Memory B cell (primary cell): ENCODE results near the gene BTBD10.

ENCODE experiments used
- ATAC-seq: fragments of 150-1000 bp; cut with Tn5 transposase; 2 replicates; pipeline ENCODE4 v1.10.0; 2021; ENCODE audit warnings: low read depth, mild to moderate bottlenecking, moderate library complexity
- DNase-seq, 2 donors: peaks; one replicate each; pipeline ENCODE4 v3.0.0; 2022; ENCODE audit warnings: low spot score in 2 of 2
- H3K27ac Mint-ChIP-seq: one replicate; pipeline ENCODE4 v1.8.0; 2022; ENCODE audit warnings: mild to moderate bottlenecking, moderate library complexity, mixed read lengths
- H3K27me3 Mint-ChIP-seq: one replicate; pipeline ENCODE4 v1.8.0; 2022; ENCODE audit warnings: mixed read lengths
- H3K36me3 Mint-ChIP-seq: one replicate; pipeline ENCODE4 v1.8.0; 2022; ENCODE audit warnings: mild to moderate bottlenecking, mixed read lengths
- H3K4me1 Mint-ChIP-seq: one replicate; pipeline ENCODE4 v1.8.0; 2022; ENCODE audit warnings: mixed read lengths
- H3K4me3 Mint-ChIP-seq: one replicate; pipeline ENCODE4 v1.8.0; 2022; ENCODE audit warnings: mild to moderate bottlenecking, moderate library complexity, mixed read lengths
- H3K9me3 Mint-ChIP-seq: one replicate; pipeline ENCODE4 v1.8.0; 2022; ENCODE audit warnings: mixed read lengths

BTBD10 gene

GRCh38 chr11:13349046-13349445, 114.0 kb downstream of the BTBD10 start:
- Mint-ChIP-seq H3K9me3 (no peaks in the 10 kb centered on the region), H3K4me3 (no peak overlapping the region), H3K27me3 (no peaks in the 10 kb centered on the region), H3K36me3 (peaks cover 16% of the 10 kb centered on the region), H3K27ac (no peak overlapping the region), H3K4me1 (peaks cover 18% of the 10 kb centered on the region)
- DNase-seq (no peak), ATAC-seq (no peak)

- H3K9me3 Mint-ChIP-seq: no peaks in the 10 kb centered on the region
- ATAC-seq (no peak), DNase-seq (no peak)
- no peaks in the 10 kb centered on the region for H3K27me3 Mint-ChIP-seq
- H3K36me3 Mint-ChIP-seq: peaks cover 16% of the 10 kb centered on the region
- peak overlapping the region; percentile 38 for H3K4me3 Mint-ChIP-seq
- H3K4me1 Mint-ChIP-seq: peaks cover 22% of the 10 kb centered on the region
- peak overlapping the region; percentile 74 for H3K27ac Mint-ChIP-seq
These were observed 114.7 kb downstream of the BTBD10 start for GRCh38 chr11:13348305-13348704.

- H3K9me3 Mint-ChIP-seq: no peaks in the 10 kb centered on the region
- H3K27ac Mint-ChIP-seq: peak overlapping the region; percentile 74
- H3K36me3 Mint-ChIP-seq: peaks cover 16% of the 10 kb centered on the region
- peak overlapping the region; percentile 38 for H3K4me3 Mint-ChIP-seq
- ATAC-seq (no peak), DNase-seq (no peak)
- peaks cover 26% of the 10 kb centered on the region for H3K4me1 Mint-ChIP-seq
- no peaks in the 10 kb centered on the region for H3K27me3 Mint-ChIP-seq
These were observed 115.1 kb downstream of the BTBD10 start for GRCh38 chr11:13347901-13348300.

DNA sequence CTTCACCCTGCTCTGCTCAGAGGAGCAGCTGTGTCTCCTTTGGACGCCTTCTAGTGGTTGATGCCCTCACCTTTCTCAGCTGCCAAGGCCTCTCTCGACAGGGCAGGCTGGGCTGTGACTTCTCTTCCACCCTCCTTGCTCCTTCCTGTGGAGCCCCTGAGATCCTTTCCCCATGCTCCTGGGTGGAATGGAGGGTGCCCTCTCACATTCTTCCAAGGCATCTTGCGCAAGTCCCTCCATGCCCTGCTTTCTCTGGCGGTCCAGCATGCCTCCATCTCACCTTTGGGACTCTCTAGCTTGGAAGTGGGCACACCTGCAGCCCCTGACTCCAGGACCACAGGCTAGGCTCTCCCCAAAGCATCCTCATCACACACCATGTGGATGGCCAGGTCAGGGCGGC, 116.6 kb downstream of the BTBD10 start:
- Mint-ChIP-seq H3K4me3 (no peak overlapping the region), H3K4me1 (peaks cover 31% of the 10 kb centered on the region), H3K27me3 (no peaks in the 10 kb centered on the region), H3K36me3 (peaks cover 9% of the 10 kb centered on the region), H3K27ac (no peak overlapping the region), H3K9me3 (no peaks in the 10 kb centered on the region)
- no peak for DNase-seq
- no peak for ATAC-seq

GRCh38 chr11:13344818-13345217, 118.2 kb downstream of the BTBD10 start:
- H3K9me3 Mint-ChIP-seq: no peaks in the 10 kb centered on the region
- DNase-seq (no peak), ATAC-seq (no peak)
- H3K36me3 Mint-ChIP-seq: peaks cover 2% of the 10 kb centered on the region
- H3K4me1 Mint-ChIP-seq: peaks cover 44% of the 10 kb centered on the region
- no peaks in the 10 kb centered on the region for H3K27me3 Mint-ChIP-seq
- H3K27ac Mint-ChIP-seq: no peak overlapping the region
- H3K4me3 Mint-ChIP-seq: no peak overlapping the region

DNA sequence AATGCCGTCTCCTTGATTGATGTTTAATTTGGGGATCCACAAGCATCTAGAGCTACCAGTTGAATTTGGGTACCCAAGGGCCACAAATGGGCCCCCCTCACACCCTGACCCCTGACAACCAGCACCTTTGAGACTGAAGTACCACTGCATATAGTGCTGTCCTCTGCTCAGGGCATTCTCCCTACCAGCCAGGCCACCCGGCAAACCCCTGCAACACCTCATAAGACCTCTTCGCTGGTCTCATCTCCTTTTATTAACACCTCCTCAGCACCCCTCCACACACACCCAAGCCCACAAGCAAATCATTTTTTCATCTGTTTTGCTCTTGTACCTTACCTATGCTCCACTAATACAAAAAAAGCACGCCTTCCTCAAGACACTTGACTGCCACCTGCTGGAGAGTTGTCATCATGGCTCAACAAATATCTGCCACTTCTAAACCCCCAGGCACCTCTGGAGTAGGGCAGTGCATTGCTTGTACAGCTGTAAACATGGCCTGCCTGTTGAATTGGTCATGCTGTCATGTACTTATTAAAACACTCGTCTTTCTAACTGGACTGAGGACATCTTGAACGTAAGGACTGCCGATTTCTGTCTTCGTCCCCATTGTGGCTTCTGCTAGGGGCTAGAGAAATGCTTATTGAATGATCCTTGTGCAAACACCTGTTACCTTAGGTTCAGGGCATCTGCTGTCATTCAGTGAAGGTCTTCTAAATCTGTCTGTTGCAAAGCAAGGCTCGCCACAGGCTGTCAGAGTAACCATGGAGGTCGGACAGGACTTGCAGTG, 118.9 kb downstream of the BTBD10 start:
- no peak overlapping the region for H3K4me3 Mint-ChIP-seq
- no peaks in the 10 kb centered on the region for H3K9me3 Mint-ChIP-seq
- ATAC-seq (peak; percentile 63), DNase-seq (peak; percentile 60 to 62)
- H3K36me3 Mint-ChIP-seq: peaks cover 3% of the 10 kb centered on the region
- no peaks in the 10 kb centered on the region for H3K27me3 Mint-ChIP-seq
- peaks cover 51% of the 10 kb centered on the region for H3K4me1 Mint-ChIP-seq
- H3K27ac Mint-ChIP-seq: no peak overlapping the region

- no peaks in the 10 kb centered on the region for H3K9me3 Mint-ChIP-seq
- H3K4me1 Mint-ChIP-seq: peaks cover 46% of the 10 kb centered on the region
- no peak overlapping the region for H3K4me3 Mint-ChIP-seq
- H3K27ac Mint-ChIP-seq: no peak overlapping the region
- DNase-seq (no peak), ATAC-seq (peak; percentile 66)
- peaks cover 3% of the 10 kb centered on the region for H3K36me3 Mint-ChIP-seq
- H3K27me3 Mint-ChIP-seq: no peaks in the 10 kb centered on the region
These were observed 120.0 kb downstream of the BTBD10 start for GRCh38 chr11:13343067-13343466.

DNA sequence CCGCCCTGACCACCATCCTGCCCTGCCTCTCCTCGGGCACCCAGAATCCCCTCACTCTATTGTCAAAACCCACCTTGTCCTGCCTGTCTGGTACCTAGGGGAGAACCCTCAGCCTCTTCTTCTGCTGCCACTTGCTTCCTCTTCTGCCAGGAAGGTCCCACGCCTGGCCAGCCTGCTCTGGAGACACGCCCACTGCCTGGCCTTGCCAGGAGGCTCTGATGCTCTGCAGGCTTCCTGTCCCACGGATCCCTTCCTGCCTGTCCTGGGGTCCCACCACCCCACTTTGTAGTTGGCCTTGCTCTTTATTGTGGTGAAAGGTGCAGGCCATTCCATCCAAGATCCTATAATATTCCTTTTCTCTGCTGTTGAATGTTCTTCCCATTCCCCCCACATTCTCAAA, 122.0 kb downstream of the BTBD10 start:
- DNase-seq (no peak), ATAC-seq (no peak)
- Mint-ChIP-seq H3K9me3 (no peaks in the 10 kb centered on the region), H3K4me1 (peaks cover 40% of the 10 kb centered on the region), H3K27ac (peak overlapping the region; percentile 54), H3K27me3 (no peaks in the 10 kb centered on the region), H3K36me3 (peaks cover 3% of the 10 kb centered on the region), H3K4me3 (no peak overlapping the region)

DNA sequence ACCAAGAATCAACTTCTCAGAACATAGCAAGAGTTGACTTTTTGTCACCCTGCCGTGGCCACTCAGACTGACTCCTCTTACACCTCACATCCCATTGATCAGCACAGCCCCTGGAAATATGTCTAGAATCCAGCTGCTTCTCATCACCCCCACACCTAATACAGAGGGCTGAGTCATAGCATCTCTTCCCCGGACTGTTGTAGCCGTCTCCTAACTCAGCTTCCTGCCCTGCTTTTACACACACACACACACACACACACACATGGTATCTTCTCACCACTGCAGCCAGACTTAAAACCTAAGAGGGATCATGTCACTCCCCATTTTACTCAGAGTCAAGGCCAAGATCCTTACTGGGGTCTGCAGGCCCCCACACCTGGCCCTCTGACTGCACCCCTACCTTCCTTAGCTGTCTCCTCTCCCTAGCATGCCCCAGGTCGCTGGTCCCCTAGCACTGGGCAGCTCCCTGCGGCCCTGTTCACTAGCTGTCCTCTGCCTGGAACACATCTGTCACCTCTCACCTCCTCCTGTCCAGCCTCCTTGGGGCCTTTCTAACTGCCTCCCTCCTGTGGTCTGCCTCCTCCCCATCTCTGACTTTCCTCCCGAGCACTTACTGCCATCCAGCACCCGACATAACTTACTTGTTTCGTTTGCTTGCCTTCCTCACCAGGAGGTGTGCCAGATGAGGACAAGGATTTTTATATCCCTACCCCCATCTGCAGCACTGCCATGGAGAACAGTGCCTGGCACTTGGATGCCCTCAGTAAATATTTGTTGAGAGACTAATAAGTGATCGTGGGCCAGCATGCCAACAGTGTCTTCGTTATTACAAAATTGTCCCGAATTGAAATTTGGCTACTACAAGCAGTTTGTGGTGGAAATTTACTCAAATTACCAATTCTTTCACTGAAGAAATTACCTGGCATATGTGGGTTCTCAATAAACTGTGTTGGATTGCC, 123.5 kb downstream of the BTBD10 start:
- DNase-seq (no peak), ATAC-seq (no peak)
- H3K36me3 Mint-ChIP-seq: peaks cover 3% of the 10 kb centered on the region
- no peaks in the 10 kb centered on the region for H3K27me3 Mint-ChIP-seq
- H3K4me1 Mint-ChIP-seq: peaks cover 40% of the 10 kb centered on the region
- peak overlapping the region; percentile 2 for H3K4me3 Mint-ChIP-seq
- H3K27ac Mint-ChIP-seq: peak overlapping the region; percentile 58
- H3K9me3 Mint-ChIP-seq: no peaks in the 10 kb centered on the region

- H3K27me3 Mint-ChIP-seq: no peaks in the 10 kb centered on the region
- H3K27ac Mint-ChIP-seq: no peak overlapping the region
- ATAC-seq: no peak
- H3K4me3 Mint-ChIP-seq: no peak overlapping the region
- no peak for DNase-seq
- H3K36me3 Mint-ChIP-seq: peaks cover 3% of the 10 kb centered on the region
- H3K9me3 Mint-ChIP-seq: no peaks in the 10 kb centered on the region
- peaks cover 39% of the 10 kb centered on the region for H3K4me1 Mint-ChIP-seq
These were observed 124.5 kb downstream of the BTBD10 start for GRCh38 chr11:13338427-13339069.

DNA sequence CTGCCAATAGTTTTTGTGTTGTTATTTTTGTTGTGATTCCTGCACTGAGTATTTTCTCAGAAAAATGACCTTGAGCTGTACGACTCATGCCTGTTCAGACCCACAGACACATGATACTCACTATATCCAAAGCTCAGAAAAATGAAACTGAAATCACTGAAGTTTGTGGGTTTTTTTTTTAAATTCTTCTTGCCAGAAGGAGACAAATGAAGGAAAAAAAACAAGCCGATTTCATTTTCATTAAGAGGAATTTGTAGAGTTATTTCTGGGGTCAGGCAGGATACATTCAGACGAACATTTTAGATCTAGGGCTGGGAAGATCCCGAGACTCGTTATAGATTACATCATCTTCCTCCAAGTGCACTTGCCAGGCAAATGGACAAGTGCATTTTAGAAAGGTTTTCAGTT, 125.0 kb downstream of the BTBD10 start:
- ATAC-seq (peak; percentile 22), DNase-seq (no peak)
- H3K36me3 Mint-ChIP-seq: peaks cover 3% of the 10 kb centered on the region
- peak overlapping the region; percentile 19 for H3K4me3 Mint-ChIP-seq
- no peaks in the 10 kb centered on the region for H3K27me3 Mint-ChIP-seq
- no peak overlapping the region for H3K27ac Mint-ChIP-seq
- H3K9me3 Mint-ChIP-seq: no peaks in the 10 kb centered on the region
- H3K4me1 Mint-ChIP-seq: peaks cover 35% of the 10 kb centered on the region
